ENCODE results near the gene TRIP4. TPM values are rescaled to one million over a fixed set of nuclear protein-coding genes. Genes with fewer than 3 reads are reported as not detected.

Gene TRIP4
- total and polyA plus RNA-seq, 9 of the 15 experiments (the other 6 are each of a cell fraction or from before 2014, with no cell fraction given) = 7.6 to 23.3 (median 16.7) TPM

DNA sequence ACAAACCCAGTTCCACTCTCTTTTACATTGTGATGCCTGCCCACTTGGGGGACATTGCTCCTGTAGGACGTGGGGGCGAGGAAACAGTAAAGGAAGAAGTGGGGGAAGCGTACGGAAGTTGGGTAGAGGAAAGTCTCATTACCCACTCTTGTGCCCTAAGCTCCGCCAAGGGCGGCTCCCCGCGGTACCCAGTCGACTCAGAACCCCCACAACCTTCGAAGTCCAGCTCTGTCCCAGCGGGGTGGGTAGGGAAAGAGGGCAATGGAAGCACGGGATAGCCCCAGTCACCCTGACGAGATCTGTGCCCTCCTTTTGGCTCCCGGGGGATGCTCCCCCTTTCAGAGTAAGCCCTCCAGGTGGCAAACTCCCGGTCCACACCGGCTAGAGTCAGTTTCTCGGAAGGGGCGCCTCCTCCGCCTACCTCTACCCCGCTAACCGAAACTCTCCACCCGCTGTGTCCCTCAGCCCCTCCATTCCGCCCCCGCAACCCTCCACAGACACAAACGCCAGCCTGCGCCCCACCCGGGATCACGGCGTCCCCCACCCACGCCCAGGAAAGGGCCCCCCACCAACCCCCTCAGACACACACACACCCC, 32.2 kb upstream of the TRIP4 start (continued):
- peak; percentile 82 for TF ChIP-seq REST (IDR thresholded peaks at IDR 0.05; ENCODE audit: borderline replicate concordance)
- no peak for TF ChIP-seq REST (CRISPR knock-in tag; IDR thresholded peaks at IDR 0.05; ENCODE audit: low read depth)
- TF ChIP-seq GABPA (tag; conservative IDR thresholded peaks at IDR 0.05; ENCODE audit: low read depth) = 0 out of 2 replicates have a peak, but pooled peaks have one; percentile 32
- 0 out of 2 replicates have a peak, but pooled peaks have one; percentile 33 for TF ChIP-seq SMARCE1 (IDR thresholded peaks at IDR 0.05)
- no peak for TF ChIP-seq RUNX1 (IDR thresholded peaks at IDR 0.05; ENCODE audit: low read depth)

Measured in K562 (cell line).